GM10248 (cell line): ENCODE data around the gene CRYBB2.

Experiments used
- CTCF ChIA-PET: fragments of 300-600 bp; sonication (Branson Sonifier 250); formaldehyde crosslinking; extraction: SDS; loops from one replicate; lab custom pipeline; 2021; ENCODE audit warnings: antibody characterized with exemption; lab: Yijun Ruan, JAX
- POLR2A ChIA-PET: fragments of 350-650 bp; sonication (Branson Sonifier 250); formaldehyde crosslinking; extraction: SDS; loops from one replicate; lab custom pipeline; 2020; ENCODE audit warnings: antibody characterized with exemption; lab: Yijun Ruan, JAX
- DNase-seq: peaks from one replicate; pipeline ENCODE4 v3.0.0; 2012; ENCODE audit errors: extremely low spot score
- TF ChIP-seq, protein P1 (sequence below): IDR thresholded peaks from 2 replicates; pipeline ENCODE4 v1.5.1; 2012; ENCODE audit warnings: mild to moderate bottlenecking, low read depth; ENCODE audit errors: extremely low read depth, missing control alignments, control extremely low read depth

Gene CRYBB2

DNA sequence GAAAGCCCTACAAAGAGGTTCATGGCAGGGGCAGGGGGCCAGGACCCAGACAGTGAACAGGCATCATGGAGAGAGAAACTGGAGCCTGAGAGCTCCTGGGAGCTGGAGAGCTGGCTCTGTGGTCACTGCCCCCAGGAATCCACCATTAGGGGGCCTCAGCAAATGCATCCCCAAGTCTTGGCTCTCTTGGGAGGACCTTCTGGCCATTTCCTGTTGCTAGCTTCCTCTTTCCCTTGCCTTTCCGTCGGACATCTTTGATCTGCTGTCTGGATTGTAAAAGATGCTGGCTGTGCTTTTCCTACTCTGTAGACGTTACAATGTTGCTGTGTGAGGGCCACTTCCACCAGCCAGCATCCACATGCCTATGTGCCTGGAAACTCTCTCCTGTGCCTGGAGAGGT lies 7.1 kb upstream of the CRYBB2 start:
- POLR2A ChIA-PET: no interaction called here
- TF ChIP-seq, protein P1, sequence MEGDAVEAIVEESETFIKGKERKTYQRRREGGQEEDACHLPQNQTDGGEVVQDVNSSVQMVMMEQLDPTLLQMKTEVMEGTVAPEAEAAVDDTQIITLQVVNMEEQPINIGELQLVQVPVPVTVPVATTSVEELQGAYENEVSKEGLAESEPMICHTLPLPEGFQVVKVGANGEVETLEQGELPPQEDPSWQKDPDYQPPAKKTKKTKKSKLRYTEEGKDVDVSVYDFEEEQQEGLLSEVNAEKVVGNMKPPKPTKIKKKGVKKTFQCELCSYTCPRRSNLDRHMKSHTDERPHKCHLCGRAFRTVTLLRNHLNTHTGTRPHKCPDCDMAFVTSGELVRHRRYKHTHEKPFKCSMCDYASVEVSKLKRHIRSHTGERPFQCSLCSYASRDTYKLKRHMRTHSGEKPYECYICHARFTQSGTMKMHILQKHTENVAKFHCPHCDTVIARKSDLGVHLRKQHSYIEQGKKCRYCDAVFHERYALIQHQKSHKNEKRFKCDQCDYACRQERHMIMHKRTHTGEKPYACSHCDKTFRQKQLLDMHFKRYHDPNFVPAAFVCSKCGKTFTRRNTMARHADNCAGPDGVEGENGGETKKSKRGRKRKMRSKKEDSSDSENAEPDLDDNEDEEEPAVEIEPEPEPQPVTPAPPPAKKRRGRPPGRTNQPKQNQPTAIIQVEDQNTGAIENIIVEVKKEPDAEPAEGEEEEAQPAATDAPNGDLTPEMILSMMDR: no peak
- CTCF ChIA-PET: interaction anchor here (0.9 to 3.0 kb wide), 2 partner anchors 10 to 15 kb away, joined by 3 to 24 read pairs; no protein-coding TSS in a partner anchor
- no peak for DNase-seq

DNA sequence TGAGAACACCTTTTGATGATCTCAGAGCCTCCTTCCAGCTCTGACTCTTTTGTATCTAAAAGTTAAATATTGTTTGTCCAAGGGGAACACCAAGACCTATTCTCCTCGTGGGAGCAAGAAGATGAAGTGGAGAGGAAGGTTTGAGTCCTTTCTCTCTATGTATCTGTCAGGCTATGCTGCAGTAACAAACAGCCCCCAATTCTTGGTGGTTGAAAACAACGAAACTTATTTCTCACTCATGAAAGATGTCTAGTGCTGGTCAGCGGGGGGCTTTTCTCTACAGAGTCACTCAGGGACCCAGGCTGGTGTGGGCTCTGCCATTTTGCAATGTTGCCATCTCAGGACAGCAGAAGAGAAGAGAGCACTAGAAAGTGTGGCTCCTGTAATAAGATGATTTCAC lies 6.2 kb upstream of the CRYBB2 start:
- ChIA-PET POLR2A (no interaction called here), CTCF (interaction anchor here (0.9 to 3.0 kb wide), 4 partner anchors 11 to 560 kb away, joined by 3 to 24 read pairs (median 5); no protein-coding TSS in a partner anchor)
- TF ChIP-seq, protein P1: no peak
- no peak for DNase-seq

DNA sequence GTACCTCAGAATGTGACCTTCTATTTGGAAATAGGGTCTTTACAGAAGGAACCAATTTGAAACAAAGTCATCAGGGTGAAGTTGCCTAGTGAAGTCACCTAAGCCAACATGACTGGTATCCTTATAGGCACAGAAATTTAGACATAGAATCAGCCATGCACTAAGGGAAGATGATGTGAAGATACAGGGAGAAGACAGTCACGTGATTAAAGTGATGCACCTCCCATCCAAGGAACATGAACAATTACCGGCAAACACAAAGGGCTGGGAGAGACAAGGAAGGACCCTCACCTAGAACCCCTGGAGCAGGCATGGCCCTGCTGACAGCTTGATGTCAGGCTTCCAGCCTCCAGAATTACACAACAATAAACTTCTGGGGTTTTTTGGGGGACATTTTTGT lies 3.2 kb upstream of the CRYBB2 start:
- POLR2A ChIA-PET: no interaction called here
- TF ChIP-seq, protein P1: no peak
- no peak for DNase-seq
- CTCF ChIA-PET: interaction anchor here (2.0 kb wide), 1 partner anchor 14 kb away, joined by 8 read pairs; no protein-coding TSS in a partner anchor

DNA sequence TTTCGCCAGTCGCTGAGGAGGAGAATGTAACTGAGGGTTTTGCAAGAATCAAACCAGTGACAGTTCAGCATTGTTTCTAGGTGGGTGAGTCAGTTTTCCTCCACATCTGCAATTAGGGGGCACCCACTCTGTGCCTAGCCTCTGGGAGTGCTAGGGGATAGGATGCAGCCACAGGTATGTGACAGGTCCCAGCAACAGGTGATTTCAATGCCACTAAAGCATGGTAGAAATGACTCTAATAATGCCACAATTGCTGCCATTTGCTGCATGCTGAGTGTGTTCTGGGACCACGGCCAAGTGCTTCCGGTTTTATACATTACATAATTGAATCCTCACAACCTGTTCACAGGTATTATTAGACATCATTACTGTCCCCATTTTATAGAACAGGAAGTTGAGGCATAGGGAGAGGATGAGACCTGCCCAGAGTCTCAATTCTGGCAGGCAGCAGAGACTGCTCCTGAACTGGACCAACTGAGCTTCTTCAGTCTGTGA lies 556 bp downstream of the CRYBB2 start:
- TF ChIP-seq, protein P1: no peak
- CTCF ChIA-PET: no interaction called here
- no peak for DNase-seq
- POLR2A ChIA-PET: no interaction called here

DNA sequence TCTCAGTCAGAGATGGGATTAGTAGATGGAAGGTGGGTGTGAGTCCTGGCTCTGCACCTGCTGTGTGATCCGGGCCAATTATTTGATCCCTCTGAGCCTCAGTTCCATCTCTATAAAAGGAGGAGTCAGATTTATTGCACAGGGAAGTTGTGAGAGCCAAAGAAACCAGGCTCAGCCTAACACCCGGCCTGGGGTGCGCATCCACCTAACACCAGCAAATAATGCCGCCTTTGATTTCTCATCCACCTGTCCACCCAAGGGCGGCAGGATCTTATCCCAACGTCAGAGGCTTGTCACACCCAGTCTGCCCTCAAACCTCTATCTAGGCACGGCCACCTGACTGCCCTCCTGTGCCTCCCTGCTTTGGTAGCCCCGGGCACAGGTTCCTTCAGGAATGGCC lies 2.4 kb downstream of the CRYBB2 start:
- ChIA-PET POLR2A (no interaction called here), CTCF (no interaction called here)
- TF ChIP-seq, protein P1: no peak
- DNase-seq: no peak

DNA sequence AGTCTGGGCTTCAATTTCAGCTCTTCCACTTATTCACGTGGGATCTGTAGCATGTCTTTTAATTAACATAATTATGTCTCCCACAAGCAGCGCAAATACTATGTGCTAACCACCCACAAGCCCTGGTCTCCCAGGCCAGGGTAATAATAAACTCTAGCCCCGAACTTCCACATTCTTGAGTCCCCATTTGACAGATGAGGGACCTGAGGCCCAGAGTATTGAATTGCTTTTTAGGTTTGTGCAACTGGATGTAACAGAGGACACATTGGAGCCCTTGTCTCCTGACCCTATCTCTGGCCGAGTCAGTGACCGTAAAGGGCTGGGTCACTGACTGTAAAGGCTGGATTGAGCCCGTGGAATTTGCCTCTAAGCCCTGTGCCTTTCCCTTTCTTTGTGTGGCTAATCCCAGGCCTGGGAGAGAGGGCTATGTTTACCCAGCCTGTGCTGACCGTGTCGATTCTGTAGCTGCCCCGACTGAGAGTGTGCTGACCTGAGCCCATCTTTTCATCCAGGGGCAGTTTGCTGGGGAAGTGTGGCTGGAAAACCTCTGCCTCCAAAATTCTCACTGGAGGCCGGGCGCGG lies 3.9 kb downstream of the CRYBB2 start:
- ChIA-PET CTCF (interaction anchor here (4.8 kb wide), 1 partner anchor 21 kb away, joined by 16 read pairs; no protein-coding TSS in a partner anchor), POLR2A (no interaction called here)
- no peak for DNase-seq
- TF ChIP-seq, protein P1: no peak
